Middle frontal gyrus (tissue), 1 donor: Measurements from ENCODE around the gene TENT5D.
"Not testable (repeated sequence)": the region's sequence is repeated elsewhere in the genome, so short reads cannot be mapped to it uniquely, and the experiment has no call there.

ENCODE experiments used
- DNase-seq: peaks from one replicate; pipeline ENCODE4 v3.0.0-alpha.2; 2015; ENCODE audit warnings: low spot score; ENCODE audit errors: extremely low spot score

Gene TENT5D

GRCh38 chrX:80420147-80420546 is at the start of gene TENT5D:
Gene TENT5D (plus strand): TSS chrX:80420447. CDS start chrX:80442540, 22,093 bp downstream.
- no peak for DNase-seq

GRCh38 chrX:80385651-80386050 is 34.6 kb upstream of the TENT5D start:
- DNase-seq, result not testable (repeated sequence)

- no peak for DNase-seq
Measured at GRCh38 chrX:80388206-80388605, 32.0 kb upstream of the TENT5D start.

- no peak for DNase-seq
Measured at GRCh38 chrX:80412042-80412441, 8.2 kb upstream of the TENT5D start.

- DNase-seq, result no peak
Measured at GRCh38 chrX:80423000-80423399, 2.8 kb downstream of the TENT5D start.

GRCh38 chrX:80423744-80424143 is 3.5 kb downstream of the TENT5D start:
- no peak for DNase-seq

GRCh38 chrX:80430826-80431504 is 10.7 kb downstream of the TENT5D start:
- no peak for DNase-seq

- DNase-seq, result no peak
Measured at GRCh38 chrX:80431505-80431832, 11.2 kb downstream of the TENT5D start.

GRCh38 chrX:80432441-80432840 is 12.2 kb downstream of the TENT5D start:
- no peak for DNase-seq

GRCh38 chrX:80432863-80433262 is 12.6 kb downstream of the TENT5D start:
- no peak for DNase-seq

GRCh38 chrX:80468166-80468565 is 47.9 kb downstream of the TENT5D start:
- not testable (repeated sequence) for DNase-seq

- no peak for DNase-seq
Measured at GRCh38 chrX:80471582-80471981, 51.3 kb downstream of the TENT5D start.

GRCh38 chrX:80485543-80485942 is 65.3 kb downstream of the TENT5D start:
- DNase-seq, result no peak

- DNase-seq, result no peak
Measured at GRCh38 chrX:80486299-80486698, 66.1 kb downstream of the TENT5D start.

GRCh38 chrX:80489166-80489565 is 68.9 kb downstream of the TENT5D start:
- DNase-seq, result no peak
